ENCODE data around the gene SEPTIN6.
A peak's percentile ranks its signal among the peaks of the same experiment; 100 is the strongest.
"Not testable (repeated sequence)": the region's sequence is repeated elsewhere in the genome, so short reads cannot be mapped to it uniquely, and the experiment has no call there.

Gene SEPTIN6

DNA sequence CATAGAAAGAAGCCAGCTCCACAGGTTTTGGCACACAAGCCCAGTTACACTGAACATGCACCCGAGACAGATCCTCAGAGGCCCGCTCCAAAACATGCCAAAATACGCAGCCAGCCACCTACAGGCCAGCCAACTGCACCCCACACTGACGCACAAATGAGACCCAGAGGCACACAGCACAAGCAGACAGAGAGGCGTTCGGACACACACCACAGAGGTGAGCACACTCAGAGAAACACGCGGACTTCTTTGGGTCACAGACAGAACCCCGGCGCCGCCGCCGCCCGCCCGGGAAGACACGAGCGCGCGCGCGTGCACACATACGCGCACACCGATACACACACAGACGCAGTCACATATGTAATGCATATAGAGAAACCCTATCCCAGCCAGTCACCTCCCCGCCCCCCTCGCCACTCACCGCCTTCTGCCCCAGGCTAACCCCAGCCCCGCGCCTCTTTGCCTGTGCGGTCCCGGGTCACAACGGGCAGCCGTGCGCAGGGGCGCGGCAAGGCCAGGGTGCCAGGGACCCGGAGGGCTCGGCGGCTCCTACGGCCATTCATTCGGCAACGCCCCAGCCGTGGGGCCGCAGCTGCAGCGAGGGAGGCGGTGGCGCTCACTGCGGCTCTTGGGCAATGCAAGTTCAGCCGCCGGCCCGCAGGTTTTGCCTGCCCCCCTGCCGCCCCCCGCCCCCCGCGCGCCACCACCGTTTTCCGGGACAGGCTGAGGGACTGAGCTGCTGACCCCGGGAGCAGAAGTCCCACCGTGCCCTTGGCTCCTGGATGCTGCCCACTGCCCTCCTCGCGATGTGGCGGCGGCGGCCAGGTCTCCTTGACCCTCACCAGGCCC, 553 bp downstream of the SEPTIN6 start:
- DNase-seq (ENCODE audit: low read depth in 4 of 4, low spot score in 1 of 4) = peak in 3 of 4 experiments; percentile 48 to 63 (median 59)

DNA sequence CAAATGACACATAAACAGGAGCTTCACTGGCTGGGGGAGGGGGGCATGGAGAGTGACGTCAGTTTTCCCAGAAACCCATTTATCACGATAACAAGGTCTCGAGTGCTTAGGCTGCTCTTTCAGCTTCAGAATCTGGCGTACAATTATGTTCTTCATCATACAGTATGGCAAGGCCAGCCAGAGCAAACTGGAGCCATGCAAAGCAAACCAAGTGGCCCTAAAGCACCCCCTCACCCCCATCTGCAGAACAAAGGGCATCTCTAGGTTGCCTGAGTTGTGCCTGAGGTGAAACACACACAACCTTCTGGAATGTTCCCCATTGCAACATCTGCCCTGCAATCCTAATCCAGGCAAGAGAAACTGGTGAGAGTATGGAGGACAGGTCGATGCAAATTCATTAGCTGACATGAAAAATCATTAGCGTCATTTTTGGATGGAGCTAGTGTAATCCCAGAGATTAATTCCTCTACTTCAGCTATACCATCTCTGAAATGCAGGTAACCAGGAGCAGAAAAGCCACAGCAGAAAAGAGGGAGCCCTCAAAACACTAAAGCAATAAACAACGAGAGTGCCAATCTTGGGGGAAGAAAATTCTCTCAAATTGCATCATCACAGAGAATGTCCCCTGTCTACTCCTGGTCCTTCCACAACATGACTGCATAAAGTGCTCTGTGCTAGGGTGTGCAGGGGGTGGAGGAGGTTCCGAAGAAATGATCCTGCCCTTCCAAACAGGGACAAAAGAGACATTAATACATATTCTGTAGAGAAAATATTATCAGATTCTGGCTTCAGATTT, 1.8 kb downstream of the SEPTIN6 start:
- DNase-seq (ENCODE audit: low read depth in 4 of 4, low spot score in 1 of 4) = peak in 3 of 4 experiments; percentile 37 to 60 (median 40)

DNA sequence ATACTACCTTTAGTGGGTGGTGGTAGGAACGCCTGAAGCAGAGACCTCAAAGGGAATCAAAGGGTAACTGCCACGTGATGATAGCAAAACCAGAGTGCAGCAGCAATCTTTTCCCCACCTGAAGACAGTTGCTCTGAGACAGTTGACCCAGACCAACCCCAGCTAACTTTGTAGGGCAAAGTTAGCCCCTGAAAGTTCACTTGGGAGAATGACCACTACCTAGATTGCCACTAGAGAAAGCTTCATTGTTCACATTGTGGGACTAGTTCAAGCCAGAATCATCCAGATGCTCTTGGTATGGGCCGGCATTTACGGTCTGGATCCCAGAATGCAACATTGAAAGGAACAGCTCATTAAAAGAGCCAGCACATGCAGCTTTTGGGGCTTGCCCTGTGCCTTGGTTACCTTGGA, 4.1 kb downstream of the SEPTIN6 start:
- no peak for DNase-seq (ENCODE audit: low read depth in 4 of 4, low spot score in 1 of 4)

DNA sequence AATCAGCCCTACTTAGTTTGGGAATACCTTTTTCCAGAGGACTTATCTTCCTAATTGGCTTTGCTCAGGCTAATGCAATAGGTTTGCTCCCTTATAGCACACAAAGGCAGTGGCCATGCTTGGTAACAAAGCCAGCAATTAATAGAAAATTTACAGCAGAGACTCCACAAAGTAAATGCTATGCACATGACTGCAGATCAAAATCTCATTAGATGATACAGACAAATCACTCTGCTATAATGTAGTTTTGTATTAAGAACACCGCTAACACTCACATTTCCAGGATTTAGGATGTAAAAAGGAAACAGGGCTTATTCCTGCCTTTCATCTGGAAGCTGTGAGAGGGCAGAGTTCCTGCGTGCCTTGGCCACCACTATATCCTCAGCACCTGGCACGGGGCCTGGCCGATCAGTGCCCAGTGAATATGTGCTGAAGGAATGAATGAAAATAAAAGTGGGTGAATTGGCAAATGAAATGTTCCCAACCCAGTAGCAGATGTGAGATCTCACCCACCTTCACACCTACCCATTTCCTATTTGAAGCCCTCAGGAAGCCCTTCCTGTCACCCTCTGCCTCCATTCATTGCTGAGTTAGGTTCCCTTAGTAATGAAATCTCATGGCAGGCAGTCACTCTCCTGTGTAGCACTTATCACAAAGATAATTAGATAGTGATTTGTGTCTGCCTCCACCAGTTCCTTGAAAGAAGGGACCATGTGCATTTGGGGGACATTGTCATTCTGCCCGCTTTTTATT, 5.1 kb downstream of the SEPTIN6 start:
- DNase-seq (ENCODE audit: low read depth in 4 of 4, low spot score in 1 of 4) = no peak

DNA sequence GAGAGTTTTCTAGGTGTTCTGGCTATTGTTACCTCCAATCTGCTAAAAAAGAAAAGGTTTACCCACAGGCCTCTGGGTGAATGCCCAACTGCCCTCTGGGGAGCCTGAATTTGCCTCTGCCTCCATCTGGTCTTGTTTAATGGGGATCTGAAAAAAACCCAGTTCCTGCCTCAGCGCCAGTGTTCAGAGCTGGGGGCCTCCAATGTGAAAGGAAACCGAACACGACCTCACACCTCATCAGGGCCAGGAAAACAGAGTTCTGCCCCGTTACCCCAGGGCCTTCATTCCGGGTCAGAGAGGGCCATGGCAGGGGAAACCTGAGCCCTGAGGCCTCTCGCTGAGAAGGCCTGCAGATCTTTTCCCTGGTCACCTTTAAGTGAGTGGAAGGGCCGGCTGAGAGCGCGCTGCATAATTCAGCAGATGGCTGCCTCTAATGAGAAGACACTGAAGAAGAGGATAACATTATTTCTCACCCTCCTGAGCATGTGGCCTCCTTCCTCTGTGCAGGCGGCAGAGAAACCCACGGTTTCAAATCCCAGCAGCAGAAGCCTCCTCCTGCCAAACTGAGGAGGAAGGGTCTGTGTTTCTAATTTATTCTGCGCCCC, 6.8 kb downstream of the SEPTIN6 start:
- no peak for DNase-seq (ENCODE audit: low read depth in 4 of 4, low spot score in 1 of 4)

DNA sequence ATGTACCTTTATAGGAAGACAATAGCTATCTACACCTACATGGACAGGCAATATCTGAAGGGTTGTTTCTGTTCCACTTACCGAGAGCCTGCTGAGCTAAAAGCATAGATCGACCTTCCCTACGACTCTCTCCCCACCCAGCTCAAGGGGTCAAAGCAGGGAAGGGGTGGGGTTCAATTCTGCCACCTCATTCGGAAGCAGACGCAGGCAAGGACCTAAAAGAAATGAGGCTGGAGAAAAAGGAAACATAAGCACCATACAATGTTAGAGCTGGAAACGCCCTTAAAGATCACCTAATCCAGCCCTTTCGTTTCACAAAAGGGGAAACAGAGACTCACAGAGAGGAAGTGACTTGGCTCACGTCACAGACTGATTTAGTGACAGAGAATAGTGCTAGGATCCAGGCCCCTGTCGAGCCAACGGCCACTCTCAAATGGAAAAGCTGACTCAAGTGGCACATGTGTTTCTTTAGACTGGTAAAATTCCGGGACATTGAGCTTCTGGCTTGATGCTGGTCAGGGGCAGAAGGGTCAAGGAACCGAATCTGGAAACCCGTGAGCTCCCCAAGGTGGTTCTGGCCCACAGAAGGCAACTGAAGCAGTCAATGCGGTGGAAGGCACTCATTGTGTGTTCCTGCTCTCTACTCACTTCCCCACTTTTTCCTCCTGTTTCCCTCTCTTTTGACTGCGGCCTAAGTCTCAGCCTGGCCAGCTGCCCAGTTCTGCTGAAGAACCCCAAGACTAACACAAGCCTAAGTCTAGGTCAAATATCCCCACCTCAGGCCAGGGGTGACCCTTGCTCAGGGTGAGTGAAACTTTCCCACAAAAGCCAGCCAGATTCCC, 7.5 kb downstream of the SEPTIN6 start:
- DNase-seq (ENCODE audit: low read depth in 4 of 4, low spot score in 1 of 4) = no peak

DNA sequence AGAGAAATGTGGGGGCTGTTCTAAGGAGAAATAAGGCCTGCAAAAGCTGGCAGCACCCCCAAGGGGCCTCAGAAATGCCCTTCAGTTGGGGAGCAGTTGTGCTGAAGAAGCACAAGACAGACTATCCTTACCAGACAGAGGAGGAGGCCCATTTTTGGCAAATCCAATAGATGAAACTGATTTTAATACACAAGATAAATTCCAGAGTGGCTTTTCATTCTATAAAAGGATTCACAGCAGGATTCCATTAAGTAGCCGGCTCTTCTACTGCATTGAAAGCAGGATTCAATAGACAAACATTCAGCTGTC, 8.1 kb downstream of the SEPTIN6 start:
- DNase-seq (ENCODE audit: low read depth in 4 of 4, low spot score in 1 of 4) = no peak

DNA sequence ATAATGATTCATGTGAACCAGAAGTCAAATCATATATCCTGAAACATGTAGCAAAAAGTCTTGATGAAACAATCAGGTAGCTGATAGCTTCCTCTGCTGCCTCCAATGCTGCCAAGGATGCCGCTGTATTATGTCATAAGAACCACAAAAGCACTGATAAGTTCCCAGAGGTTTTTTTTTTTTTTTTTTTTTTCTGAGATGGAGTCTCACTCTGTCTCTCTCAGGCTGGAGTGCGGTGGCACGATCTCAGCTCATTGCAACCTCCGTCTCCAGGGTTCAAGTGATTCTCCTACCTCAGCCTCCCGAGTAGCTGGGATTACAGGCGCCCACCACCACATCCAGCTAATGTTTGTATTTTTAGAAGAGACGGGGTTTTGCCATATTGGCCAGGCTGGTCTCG, 8.7 kb downstream of the SEPTIN6 start:
- DNase-seq (ENCODE audit: low read depth in 4 of 4, low spot score in 1 of 4) = not testable (repeated sequence)

DNA sequence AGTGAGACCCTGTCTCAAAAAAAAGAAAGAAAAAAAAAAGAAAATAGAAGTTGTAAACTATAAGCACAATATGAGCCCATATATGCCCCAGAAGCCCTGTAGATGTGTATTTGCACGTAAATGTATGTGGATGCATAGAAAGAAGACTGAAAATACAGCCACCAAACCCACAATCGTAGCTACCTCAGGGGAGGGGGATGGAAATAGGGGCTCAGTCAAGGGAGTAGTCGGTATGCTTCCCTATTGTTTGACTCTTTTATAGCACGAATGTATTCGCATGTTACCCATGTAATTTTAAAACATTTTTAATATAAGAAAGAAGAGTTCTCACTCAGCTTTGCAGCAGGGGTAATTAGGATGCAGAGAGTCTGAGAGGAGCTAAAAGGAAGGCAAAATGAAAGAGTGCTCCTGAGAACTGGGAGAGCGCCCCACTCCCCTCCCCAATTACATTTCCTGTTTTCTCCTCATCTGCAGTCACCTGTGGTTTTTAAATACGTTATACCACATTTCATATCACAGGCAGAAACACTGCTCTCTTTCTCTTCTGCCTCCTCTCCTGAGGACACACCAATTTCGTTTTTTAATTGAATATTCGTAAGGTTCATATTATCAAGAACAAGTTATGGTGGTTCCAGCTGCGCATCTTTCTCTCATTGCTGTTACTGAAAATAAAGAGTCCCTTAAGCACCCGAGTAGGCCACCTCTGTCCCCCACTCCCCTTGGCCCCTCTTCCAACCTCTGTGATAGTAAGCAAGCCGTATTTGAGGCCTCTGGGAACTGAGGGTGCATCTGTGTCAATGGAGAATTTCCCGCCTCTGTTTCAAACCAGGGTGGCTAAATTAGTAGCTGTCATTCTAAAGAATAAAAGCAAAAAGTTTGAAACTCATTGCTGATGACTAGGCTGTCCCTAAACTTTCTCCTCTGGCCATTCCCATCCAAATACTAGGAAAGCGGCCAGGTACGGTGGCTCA, 10.7 kb downstream of the SEPTIN6 start:
- DNase-seq (ENCODE audit: low read depth in 4 of 4, low spot score in 1 of 4) = no peak

DNA sequence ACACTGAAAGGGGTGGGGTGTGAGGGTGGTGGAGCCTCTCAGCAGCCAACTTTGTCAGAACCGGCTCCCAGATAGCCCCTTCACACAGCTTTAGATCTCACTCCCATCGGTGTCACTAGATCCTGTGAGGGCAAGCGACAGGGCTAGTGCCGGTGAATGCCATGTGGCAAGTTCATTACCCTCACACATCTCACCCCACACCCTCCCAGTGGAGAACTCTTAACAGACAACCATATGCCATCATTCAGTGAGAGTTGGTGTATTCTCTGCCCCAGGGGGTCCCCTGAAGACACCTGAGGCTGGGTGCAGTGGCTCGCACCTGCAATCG, 15.3 kb downstream of the SEPTIN6 start:
- no peak for DNase-seq (ENCODE audit: low read depth in 4 of 4, low spot score in 1 of 4)

DNA sequence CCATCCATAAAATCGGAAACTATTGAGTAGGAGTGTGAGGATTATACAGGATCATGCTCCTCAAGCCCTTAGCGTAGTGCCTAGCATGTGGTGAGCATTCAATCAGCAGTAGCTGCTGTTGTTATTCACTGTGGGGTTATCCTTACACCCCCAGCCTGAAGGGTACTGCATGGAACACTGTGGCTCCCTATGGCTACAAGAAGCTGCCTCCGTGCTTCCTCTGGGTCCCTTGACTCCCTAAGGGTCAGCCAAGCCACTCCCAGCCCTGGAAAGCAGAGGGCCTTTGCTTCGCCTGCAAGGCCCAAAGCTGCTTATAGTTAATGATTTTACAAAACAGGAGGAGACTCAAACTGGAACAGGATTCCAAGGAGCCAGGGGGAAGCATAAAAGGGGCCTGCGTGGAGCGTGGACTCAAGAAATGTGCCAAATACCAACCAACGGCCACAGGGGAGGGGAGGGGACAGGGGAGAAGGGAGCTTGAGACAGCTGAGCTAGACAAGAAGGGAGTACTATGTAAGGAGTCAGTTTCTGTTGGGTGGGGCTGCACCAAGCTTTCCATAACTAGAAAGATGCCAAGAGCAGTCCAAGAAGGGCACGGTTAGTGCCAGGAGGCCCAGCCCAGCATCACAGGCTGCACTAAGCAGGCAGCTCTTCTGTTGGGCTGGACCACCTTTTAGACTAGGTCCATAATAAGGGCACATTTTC, 15.9 kb downstream of the SEPTIN6 start:
- no peak for DNase-seq (ENCODE audit: low read depth in 4 of 4, low spot score in 1 of 4)

DNA sequence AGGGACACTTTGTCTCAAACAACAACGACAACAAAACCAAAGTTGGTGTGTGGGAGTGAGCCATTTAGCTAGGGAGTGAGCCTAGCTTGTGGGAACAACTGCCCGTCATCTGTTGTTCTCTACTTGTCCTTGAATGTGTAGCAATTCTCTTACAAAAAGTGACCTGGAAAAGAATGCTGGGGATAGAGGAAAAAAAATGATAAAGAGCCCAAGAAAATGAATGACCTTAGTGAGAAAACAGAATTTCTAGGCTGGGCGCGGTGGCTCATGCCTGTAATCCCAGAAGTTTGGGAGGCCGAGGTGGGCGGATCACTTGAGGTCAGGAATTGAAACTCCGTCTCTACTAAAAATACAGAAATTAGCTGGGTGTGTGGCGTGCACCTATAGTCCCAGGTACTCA, 19.6 kb downstream of the SEPTIN6 start:
- DNase-seq (ENCODE audit: low read depth in 4 of 4, low spot score in 1 of 4) = no peak

DNA sequence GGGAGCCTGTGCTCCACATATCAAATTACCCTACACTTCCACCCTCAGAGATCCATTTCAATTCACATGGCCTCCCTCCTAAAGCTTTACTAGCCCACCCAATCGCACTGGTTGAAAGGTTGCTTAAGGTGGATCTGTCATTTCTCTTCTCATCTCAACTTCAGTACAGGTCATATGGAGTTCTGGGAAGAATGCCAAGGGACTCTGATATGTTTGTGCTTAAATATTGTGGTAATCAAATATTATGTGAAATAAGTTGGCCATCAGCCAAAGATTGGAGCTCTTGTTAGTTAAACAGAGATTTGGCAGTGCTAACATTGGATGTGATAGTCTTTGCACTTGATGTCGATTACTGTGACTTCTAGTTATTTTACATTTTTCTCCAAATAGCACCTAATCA, 20.5 kb downstream of the SEPTIN6 start:
- no peak for DNase-seq (ENCODE audit: low read depth in 4 of 4, low spot score in 1 of 4)

DNA sequence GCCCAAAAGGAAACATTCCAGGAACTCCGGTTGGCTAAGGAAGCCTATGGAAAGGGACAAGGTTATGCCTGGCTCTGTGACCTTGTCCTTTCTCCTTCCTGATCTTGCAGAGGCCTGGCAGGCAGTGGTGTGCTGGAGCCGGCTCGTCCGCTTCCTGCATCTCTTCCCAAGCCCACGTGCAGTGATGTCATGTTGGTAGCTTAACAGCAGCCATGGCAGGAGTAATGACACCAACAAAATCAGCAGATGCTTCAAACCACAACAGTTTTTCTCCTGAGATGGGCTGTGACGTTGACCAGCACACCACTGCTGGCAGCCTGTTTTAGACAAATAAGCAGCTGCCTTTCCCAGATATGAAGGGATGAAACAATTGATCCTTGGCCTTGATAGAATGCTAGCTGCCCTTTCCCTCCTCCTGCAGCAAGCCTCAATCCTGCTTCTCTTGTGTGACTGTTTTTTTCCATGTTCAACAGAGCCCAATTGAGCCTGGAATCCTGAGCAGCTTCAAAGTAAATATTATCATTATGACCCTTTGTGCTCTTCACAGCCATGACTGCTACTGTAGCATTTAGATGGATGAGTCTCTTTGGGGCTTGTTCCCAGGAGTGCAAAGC, 23.4 kb downstream of the SEPTIN6 start:
- DNase-seq (ENCODE audit: low read depth in 4 of 4, low spot score in 1 of 4) = no peak

DNA sequence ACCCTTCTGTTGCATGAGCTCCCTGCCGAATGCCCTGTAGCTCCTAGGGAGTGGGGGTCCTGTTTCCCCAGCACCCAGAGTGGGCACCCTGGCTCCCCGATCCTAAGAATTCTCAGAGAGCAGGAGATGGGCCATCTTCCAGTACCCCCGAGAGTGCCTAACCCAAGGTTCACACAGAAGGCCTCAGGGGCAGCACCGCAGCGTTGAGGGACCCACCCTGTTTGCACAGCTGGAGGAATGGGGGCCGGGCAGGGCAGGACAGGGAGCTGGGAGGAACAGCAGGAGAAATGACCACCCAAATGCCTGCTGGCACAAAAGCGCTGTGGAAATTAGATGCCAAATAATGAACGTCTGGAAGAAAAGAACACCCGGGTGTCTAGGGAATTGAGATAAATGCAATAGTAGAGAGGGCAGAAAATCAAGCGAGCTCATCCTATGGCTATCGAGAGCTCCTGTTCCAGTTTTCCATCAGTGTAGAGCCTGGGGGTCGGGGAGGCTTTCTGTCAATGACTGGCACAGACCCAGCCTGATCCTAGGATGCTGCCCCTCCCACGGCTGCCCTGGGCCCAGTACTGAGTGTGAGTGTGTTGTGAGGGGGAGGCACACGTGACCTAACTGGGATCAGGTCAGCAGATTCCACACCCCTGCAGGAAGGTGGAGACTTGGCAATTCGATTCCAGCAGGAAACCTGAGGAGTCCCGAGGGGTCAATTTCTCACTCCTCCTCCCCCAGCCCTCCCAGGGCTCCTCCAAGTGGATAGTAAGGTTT, 25.7 kb downstream of the SEPTIN6 start:
- no peak for DNase-seq (ENCODE audit: low read depth in 4 of 4, low spot score in 1 of 4)

DNA sequence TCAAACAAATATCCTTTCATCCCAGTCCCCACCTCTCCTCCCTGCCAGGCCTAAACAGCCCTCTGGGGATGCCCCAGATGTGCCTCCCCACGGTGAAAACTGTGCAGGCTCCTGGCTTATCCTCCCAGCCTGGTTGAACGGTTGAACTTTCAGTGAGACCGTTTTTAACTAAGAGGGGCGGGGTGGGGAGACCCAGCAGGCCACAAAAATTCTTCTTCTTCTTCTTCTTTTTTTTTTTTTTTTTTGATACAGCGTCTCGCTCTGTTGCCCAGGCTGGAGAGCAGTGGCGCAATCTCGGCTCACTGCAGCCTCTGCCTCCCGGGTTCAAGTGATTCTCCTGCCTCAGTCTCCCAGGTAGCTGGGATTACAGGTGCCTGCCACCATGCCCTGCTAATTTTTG, 28.1 kb downstream of the SEPTIN6 start:
- not testable (repeated sequence) for DNase-seq (ENCODE audit: low read depth in 4 of 4, low spot score in 1 of 4)

DNA sequence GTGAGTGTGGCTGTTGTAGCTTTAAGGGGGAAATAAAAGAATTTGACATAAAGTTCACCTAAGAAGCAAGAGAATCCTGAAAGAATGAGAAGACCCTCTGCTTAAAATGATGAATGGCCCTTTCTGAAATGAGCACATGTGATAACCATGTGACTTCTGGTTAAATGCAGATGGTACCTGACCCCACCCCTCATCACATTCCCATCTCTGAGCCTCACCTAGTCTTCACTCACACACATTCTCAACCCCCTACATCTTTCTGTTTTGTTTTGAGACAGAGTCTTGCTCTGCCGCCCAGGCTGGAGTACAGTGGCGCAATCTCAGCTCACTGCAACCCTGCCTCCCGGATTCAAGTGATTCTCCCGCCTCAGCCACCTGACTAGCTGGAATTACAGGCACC, 31.5 kb downstream of the SEPTIN6 start:
- DNase-seq (ENCODE audit: low read depth in 4 of 4, low spot score in 1 of 4) = no peak

DNA sequence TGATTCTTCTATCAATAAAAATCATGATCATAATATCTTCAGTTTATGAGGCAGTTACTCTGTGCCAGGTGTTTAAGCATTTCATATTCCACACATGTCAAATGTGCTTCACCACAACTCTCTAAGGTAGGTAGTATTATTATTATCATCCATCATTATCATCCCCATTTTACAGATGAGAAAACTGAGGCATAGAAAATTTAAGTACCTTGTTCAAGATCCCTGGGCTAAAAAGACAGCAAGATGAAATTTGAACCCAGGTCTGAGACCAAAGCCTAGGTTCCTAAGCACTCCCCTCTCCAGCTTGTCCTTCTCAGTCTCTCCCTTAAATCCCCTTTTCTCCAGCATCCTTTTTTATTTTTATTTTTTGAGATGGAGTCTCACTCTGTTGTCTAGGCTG, 33.4 kb downstream of the SEPTIN6 start:
- no peak for DNase-seq (ENCODE audit: low read depth in 4 of 4, low spot score in 1 of 4)

Data from stimulated activated CD4-positive, alpha-beta T cell treated with anti-CD3 and anti-CD28 coated beads, Interleukin-1b, Interleukin-23, amount 100 ng/mL, for 24 hours (primary cell).